Activated T-cell treated with anti-CD3 and anti-CD28 coated beads, Interleukin-2, amount 50 U/mL, for 72 hours (primary cell): Measurements from ENCODE around the gene SERTAD3. TPM values are rescaled to one million over a fixed set of nuclear protein-coding genes. Genes with fewer than 3 reads are reported as not detected.
"Not testable (repeated sequence)": the region's sequence is repeated elsewhere in the genome, so short reads cannot be mapped to it uniquely, and the experiment has no call there.

Source experiments
- ATAC-seq, 2 donors: fragments of 150-1000 bp; cut with Tn5 transposase; replicated peaks in 1 of 2; 2 replicates each; pipeline ENCODE4 v1.10.0; 2021; ENCODE audit warnings: moderate library complexity in 2 of 2, mild to moderate bottlenecking in 1 of 2
- DNase-seq, 2 donors: peaks; one replicate each; pipeline ENCODE4 v3.0.0; 2021 to 2022; ENCODE audit warnings: mixed read lengths in 1 of 2
- H3K27ac Mint-ChIP-seq: one replicate; pipeline ENCODE4 v1.8.0; 2022; ENCODE audit warnings: mild to moderate bottlenecking, moderate library complexity, mixed read lengths
- H3K27me3 Mint-ChIP-seq: one replicate; pipeline ENCODE4 v1.8.0; 2022; ENCODE audit warnings: low read depth, mixed read lengths
- H3K36me3 Mint-ChIP-seq, 2 donors: one replicate each; pipeline ENCODE4 v1.8.0; 2022; ENCODE audit warnings: mixed read lengths in 2 of 2, mild to moderate bottlenecking in 1 of 2; ENCODE audit not compliant: insufficient read depth in 2 of 2
- H3K4me1 Mint-ChIP-seq: one replicate; pipeline ENCODE4 v1.8.0; 2022; ENCODE audit warnings: low read depth, mixed read lengths
- H3K4me3 Mint-ChIP-seq, 2 donors: one replicate each; pipeline ENCODE4 v1.8.0; 2022; ENCODE audit warnings: mild to moderate bottlenecking in 2 of 2, mixed read lengths in 2 of 2, moderate library complexity in 2 of 2
- H3K9me3 Mint-ChIP-seq, 2 donors: one replicate each; pipeline ENCODE4 v1.8.0; 2022; ENCODE audit warnings: mixed read lengths in 2 of 2
- total RNA-seq, 2 donors: library from RNA; stranded (reverse); gene quantifications; one replicate each; pipeline ENCODE4 v1.2.3, GENCODE V29; 2022

The SERTAD3 gene
- total RNA-seq, 2 donors from 2014 or later = 12.6 to 16.3 TPM

- not testable (repeated sequence) for ATAC-seq, DNase-seq, H3K36me3 Mint-ChIP-seq, H3K27ac Mint-ChIP-seq, H3K4me3 Mint-ChIP-seq, H3K9me3 Mint-ChIP-seq, H3K27me3 Mint-ChIP-seq
- peaks cover 24% of the 10 kb centered on the region for H3K4me1 Mint-ChIP-seq
Measured at GRCh38 chr19:40430242-40430641, 13.9 kb downstream of the SERTAD3 start.

DNA sequence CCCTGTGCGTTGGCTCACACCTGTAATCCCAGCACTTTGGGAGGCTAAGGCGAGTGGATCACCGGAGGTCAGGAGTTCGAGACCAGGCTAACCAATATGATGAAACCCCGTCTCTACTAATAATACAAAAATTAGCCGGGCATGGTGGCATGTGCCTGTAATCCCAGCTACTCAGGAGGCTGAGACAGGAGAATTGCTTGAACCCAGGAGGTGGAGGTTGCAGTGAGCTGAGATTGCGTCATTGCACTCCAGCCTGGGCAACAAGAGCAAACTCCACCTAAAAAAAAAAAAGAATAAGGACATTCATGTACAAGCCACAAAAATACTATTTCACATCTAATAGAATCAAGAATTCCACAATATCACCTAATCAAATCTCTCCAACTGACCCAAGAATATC is 15.9 kb downstream of the SERTAD3 start:
- peaks cover 22% of the 10 kb centered on the region for H3K4me1 Mint-ChIP-seq
- not testable (repeated sequence) for H3K27ac Mint-ChIP-seq, H3K36me3 Mint-ChIP-seq, ATAC-seq, H3K4me3 Mint-ChIP-seq, DNase-seq, H3K27me3 Mint-ChIP-seq, H3K9me3 Mint-ChIP-seq

GRCh38 chr19:40425450-40426287 is 18.5 kb downstream of the SERTAD3 start, which contains the start of gene SERTAD1:
Gene SERTAD1, minus strand, starts transcription at chr19:40425992. Its CDS starts 2,446 bp downstream, at chr19:40423546.
- Mint-ChIP-seq H3K4me3 (peak within 1 kb of the TSS; percentile 86 to 97), H3K27ac (peak within 1 kb of the TSS; percentile 99)
- peak; percentile 83 to 85 for ATAC-seq

GRCh38 chr19:40424637-40425449 is 19.3 kb downstream of the SERTAD3 start:
- no peaks in the 10 kb centered on the region for H3K9me3 Mint-ChIP-seq
- peak in 1 of 2 donors; percentile 23 for DNase-seq
- peak overlapping the region; percentile 99 for H3K27ac Mint-ChIP-seq
- H3K36me3 Mint-ChIP-seq = peaks cover 6 to 9% of the 10 kb centered on the region in 2 donors
- no peak for ATAC-seq
- H3K4me1 Mint-ChIP-seq = peaks cover 35% of the 10 kb centered on the region
- H3K27me3 Mint-ChIP-seq = no peaks in the 10 kb centered on the region
- H3K4me3 Mint-ChIP-seq = peak overlapping the region; percentile 86 to 97

More at GRCh38 chr19:40425450-40426287, 18.5 kb downstream of the SERTAD3 start, which contains the start of gene SERTAD1:
- peaks cover 32% of the 10 kb centered on the region for H3K4me1 Mint-ChIP-seq
- DNase-seq = peak; percentile 100
- no peaks in the 10 kb centered on the region for H3K9me3 Mint-ChIP-seq
- H3K27me3 Mint-ChIP-seq = no peaks in the 10 kb centered on the region
- H3K36me3 Mint-ChIP-seq = peaks cover 6 to 9% of the 10 kb centered on the region in 2 donors

DNA sequence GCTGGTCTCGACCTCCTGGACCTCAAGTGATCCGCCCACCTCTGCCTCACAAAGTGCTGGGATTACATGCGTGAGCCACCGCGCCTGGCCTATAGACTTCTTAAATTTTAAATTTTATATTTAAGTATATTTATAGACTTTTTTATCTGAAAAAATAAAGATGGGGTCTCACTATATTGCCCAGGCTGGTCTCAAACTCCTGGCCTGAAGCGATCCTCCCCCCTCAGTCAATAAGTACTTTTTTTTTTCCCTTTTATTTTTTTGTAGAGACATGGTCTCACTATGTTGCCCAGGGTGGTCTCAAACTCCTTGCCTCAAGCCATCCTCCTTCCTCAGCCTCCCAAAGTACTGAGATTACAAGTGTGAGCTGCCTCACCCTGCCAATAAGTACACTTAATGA is 20.2 kb downstream of the SERTAD3 start:
- Mint-ChIP-seq H3K36me3 (peaks cover 6 to 9% of the 10 kb centered on the region in 2 donors), H3K27me3 (no peaks in the 10 kb centered on the region), H3K4me1 (peaks cover 40% of the 10 kb centered on the region), H3K9me3 (no peaks in the 10 kb centered on the region), H3K27ac (peak overlapping the region; percentile 31), H3K4me3 (peak overlapping the region; percentile 86 to 97)
- ATAC-seq (no peak), DNase-seq (no peak)

DNA sequence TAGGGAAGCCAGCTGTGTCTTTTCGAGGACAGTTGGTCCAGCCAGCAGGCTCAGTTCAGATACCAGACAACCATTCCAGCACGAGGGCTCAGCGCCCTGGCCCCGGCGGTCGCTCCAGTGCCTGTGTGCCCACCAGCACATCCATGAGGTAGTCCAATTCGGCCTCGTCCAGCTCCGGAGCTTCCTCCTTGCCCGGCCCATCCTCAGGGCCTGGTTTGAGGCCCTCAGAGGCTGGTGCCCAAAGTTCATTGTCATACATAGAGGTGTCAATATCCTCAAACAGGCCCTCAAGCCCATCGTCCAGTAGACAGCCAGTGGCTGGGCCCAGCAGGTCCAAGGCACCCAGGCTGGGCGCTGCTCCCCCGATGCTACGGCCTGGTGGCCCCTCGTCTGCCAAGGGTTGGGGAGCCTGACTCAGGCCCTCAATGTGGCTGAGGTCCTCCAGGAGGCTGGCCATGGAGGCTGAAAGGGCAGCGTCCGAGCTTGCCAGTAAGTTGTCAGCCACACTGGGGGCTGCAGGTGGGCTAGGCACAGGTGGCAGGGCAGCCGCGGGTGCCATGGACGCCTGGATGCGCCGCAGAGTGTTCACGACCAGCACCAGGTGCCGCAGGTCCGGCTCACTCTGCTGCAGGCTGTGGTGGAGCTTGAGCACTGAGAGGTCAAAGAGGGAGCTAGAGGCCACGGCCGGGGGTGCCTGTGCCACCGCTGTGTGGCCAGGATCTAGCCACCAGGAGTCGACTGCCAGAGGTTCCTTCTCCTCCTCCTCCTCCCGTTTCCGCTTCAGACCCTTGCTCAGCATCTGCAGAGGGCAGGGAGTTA is 21.2 kb downstream of the SERTAD3 start:
- peaks cover 5% of the 10 kb centered on the region for H3K27me3 Mint-ChIP-seq
- peaks cover 48% of the 10 kb centered on the region for H3K4me1 Mint-ChIP-seq
- no peak for ATAC-seq

DNA sequence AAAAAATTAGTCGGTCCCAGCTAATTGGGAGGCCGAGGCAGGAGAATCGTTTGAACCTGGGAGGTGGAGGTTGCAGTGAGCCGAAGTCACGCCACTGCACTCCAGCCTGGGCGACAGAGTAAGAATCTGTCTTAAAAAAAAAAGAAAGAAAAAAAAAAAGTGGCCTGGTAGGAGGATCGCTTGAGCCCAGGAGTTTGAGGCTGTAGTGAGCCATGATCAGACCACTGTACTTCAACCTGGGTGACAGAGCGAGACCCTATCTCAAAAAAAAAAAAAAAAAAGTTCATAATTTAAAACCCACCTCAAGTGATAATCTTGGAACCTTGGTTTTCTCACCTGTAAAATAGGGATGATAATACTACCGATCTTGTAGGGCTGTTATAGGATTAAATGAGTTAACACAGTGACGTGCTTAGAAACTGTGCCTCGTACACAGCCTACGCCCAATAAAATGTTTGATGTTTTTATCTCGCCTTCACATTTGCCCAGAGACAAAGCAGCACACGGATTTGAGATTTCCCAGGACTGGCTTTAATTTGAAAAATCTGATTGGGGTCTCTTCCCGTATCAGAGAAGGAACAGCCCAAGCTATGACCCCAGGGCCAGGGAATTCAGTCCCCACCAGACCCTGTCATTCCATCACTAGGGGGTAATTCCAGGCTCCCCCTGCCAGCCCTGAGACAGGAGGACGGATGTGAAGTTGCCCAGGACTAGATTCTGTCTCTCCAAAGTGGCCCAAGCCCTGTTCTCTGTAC is 22.0 kb downstream of the SERTAD3 start:
- DNase-seq (no peak), ATAC-seq (no peak)
- peaks cover 5% of the 10 kb centered on the region for H3K27me3 Mint-ChIP-seq
- H3K27ac Mint-ChIP-seq = peak overlapping the region; percentile 94
- H3K4me3 Mint-ChIP-seq = peak overlapping the region; percentile 87 to 89
- no peaks in the 10 kb centered on the region for H3K9me3 Mint-ChIP-seq
- peaks cover 52% of the 10 kb centered on the region for H3K4me1 Mint-ChIP-seq
- H3K36me3 Mint-ChIP-seq = peaks cover 6 to 9% of the 10 kb centered on the region in 2 donors

More for the DNA sequence above, 21.2 kb downstream of the SERTAD3 start:
- H3K4me3 Mint-ChIP-seq = peak overlapping the region; percentile 70 to 89
- H3K9me3 Mint-ChIP-seq = no peaks in the 10 kb centered on the region
- H3K36me3 Mint-ChIP-seq = peaks cover 6 to 9% of the 10 kb centered on the region in 2 donors
- DNase-seq = no peak
- peak overlapping the region; percentile 94 for H3K27ac Mint-ChIP-seq

DNA sequence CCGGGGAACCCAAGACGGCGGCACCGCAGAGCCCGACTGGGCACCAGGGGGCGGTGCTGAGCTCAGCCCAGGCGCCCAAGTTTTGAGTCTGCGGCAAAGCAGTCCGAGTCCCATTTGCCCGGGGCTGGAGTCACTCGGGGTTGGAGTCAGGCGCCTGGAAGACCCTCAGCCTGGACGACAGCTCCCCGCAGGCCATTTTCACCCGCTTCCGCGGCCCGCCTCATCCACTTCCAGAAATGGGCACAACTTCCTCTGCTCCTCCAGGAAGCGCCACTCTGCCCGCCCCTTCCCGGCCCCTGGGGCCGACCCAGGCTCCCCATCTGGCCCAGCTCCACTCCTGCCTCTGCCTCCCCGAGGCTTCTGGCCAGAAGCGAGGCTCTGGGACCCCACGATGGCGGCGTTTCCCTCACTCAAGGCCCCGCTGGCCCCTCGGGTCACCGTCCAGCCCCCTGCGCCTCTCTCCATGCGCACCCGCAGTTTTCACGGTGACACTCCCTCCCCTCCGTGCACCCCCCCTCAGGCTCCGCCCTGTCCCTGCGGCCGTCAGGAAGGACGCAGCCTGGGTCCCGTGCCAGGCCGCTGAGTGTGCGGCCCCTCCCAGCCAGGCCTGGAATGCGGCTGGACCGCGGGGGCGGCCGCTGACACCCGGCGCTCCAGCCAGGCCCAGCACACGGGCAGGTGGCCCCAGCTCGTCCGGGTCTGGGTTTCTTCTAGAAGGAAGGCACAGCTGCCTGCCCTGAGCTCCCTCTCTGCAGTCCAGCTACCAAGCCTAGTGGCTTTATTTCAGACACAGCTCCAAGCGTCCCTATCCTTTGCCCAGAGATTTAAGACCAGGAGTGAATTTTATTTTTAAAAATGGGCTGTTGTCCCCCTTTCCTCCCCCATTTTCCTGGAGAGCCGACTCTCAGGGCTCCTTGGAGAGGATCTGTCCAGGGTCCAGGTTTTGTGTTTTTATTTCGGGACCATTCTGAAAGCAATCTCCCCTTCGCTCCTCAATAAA is 23.1 kb downstream of the SERTAD3 start:
- Mint-ChIP-seq H3K27ac (peak overlapping the region; percentile 94), H3K4me3 (peak overlapping the region; percentile 87 to 89), H3K36me3 (peaks cover 6 to 9% of the 10 kb centered on the region in 2 donors), H3K27me3 (peaks cover 5% of the 10 kb centered on the region), H3K9me3 (no peaks in the 10 kb centered on the region), H3K4me1 (peaks cover 53% of the 10 kb centered on the region)
- ATAC-seq (peak; percentile 37 to 51), DNase-seq (peak; percentile 79 to 88)

GRCh38 chr19:40420451-40420765 is 23.7 kb downstream of the SERTAD3 start:
- peak overlapping the region; percentile 87 to 89 for H3K4me3 Mint-ChIP-seq
- H3K27ac Mint-ChIP-seq = peak overlapping the region; percentile 78
- H3K4me1 Mint-ChIP-seq = peaks cover 51% of the 10 kb centered on the region
- no peaks in the 10 kb centered on the region for H3K9me3 Mint-ChIP-seq
- ATAC-seq (no peak), DNase-seq (no peak)
- H3K27me3 Mint-ChIP-seq = peaks cover 5% of the 10 kb centered on the region
- H3K36me3 Mint-ChIP-seq = peaks cover 6% of the 10 kb centered on the region in 2 donors

- DNase-seq (no peak), ATAC-seq (no peak)
- Mint-ChIP-seq H3K4me1 (peaks cover 49% of the 10 kb centered on the region), H3K4me3 (peak overlapping the region; percentile 19 to 42), H3K27me3 (peaks cover 5% of the 10 kb centered on the region), H3K9me3 (no peaks in the 10 kb centered on the region), H3K27ac (no peak overlapping the region), H3K36me3 (peaks cover 4% of the 10 kb centered on the region in 2 donors)
Measured at GRCh38 chr19:40419780-40420179, 24.4 kb downstream of the SERTAD3 start.

- no peaks in the 10 kb centered on the region for H3K9me3 Mint-ChIP-seq
- ATAC-seq (no peak), DNase-seq (no peak)
- H3K4me1 Mint-ChIP-seq = peaks cover 43% of the 10 kb centered on the region
- H3K4me3 Mint-ChIP-seq = peak overlapping the region; percentile 18 to 32
- no peak overlapping the region for H3K27ac Mint-ChIP-seq
- no peaks in the 10 kb centered on the region for H3K36me3 Mint-ChIP-seq
- peaks cover 5% of the 10 kb centered on the region for H3K27me3 Mint-ChIP-seq
Measured at GRCh38 chr19:40419066-40419612, 25.0 kb downstream of the SERTAD3 start.
